CD14-positive monocyte (primary cell): ENCODE data around the gene CACNA1G. TPM values are rescaled to one million over a fixed set of nuclear protein-coding genes. Genes with fewer than 3 reads are reported as not detected.

Experiments used
- DNase-seq, 3 donors: peaks; one replicate each; pipeline ENCODE4 v3.0.0-alpha.2; 2011 to 2022
- H2AFZ ChIP-seq: 2 replicates; pipeline ENCODE4 v1.6.0; 2012; ENCODE audit warnings: mild to moderate bottlenecking, low read depth, low read length, inconsistent platforms; ENCODE audit not compliant: insufficient read depth, poor library complexity, severe bottlenecking
- H3K27ac ChIP-seq, 2 donors: 1 replicate in 1 of 2; 2 replicates in 1 of 2; pipeline ENCODE4 v1.5.1; 2012 to 2013; ENCODE audit warnings: low read length in 2 of 2, control low read depth in 1 of 2, inconsistent platforms in 1 of 2, low read depth in 1 of 2, mild to moderate bottlenecking in 1 of 2
- H3K27me3 ChIP-seq, 2 donors: one replicate each; pipeline versions ENCODE4 v1.6.0 to v1.6.1; 2011 to 2013; ENCODE audit warnings: low read length in 2 of 2; ENCODE audit not compliant: control insufficient read depth in 2 of 2, insufficient read depth in 2 of 2
- H3K36me3 ChIP-seq, 2 donors: replicated peaks in 1 of 2; 1 replicate in 1 of 2; 2 replicates in 1 of 2; pipeline versions ENCODE4 v1.5.1 to v1.6.1; 2012 to 2013; ENCODE audit warnings: low read length in 2 of 2, control low read depth in 1 of 2, inconsistent platforms in 1 of 2, mild to moderate bottlenecking in 1 of 2; ENCODE audit not compliant: insufficient read depth in 2 of 2, control insufficient read depth in 1 of 2
- H3K4me1 ChIP-seq, 2 donors: 1 replicate in 1 of 2; 2 replicates in 1 of 2; pipeline versions ENCODE4 v1.5.1 to v1.6.1; 2012 to 2013; ENCODE audit warnings: low read length in 2 of 2, control low read depth in 1 of 2, inconsistent platforms in 1 of 2, mild to moderate bottlenecking in 1 of 2, moderate library complexity in 1 of 2; ENCODE audit not compliant: insufficient read depth in 2 of 2, control insufficient read depth in 1 of 2
- H3K4me2 ChIP-seq: replicated peaks from 2 replicates; pipeline ENCODE3; 2012; ENCODE audit warnings: low read length, moderate library complexity, mild to moderate bottlenecking; ENCODE audit not compliant: poor library complexity, severe bottlenecking; ENCODE audit errors: extremely low read depth
- H3K4me3 ChIP-seq, 3 experiments: fragments of 200-600 bp in 1 of 3; sonication (generic) in 1 of 3; replicated peaks in 1 of 3; 1 replicate in 2 of 3; 2 replicates in 1 of 3; pipeline ENCODE4 v1.5.1; 2011 to 2013; ENCODE audit warnings: low read length in 3 of 3, mild to moderate bottlenecking in 3 of 3, control low read depth in 2 of 3, low read depth in 2 of 3, inconsistent platforms in 1 of 3, moderate library complexity in 1 of 3
- H3K79me2 ChIP-seq: 2 replicates; pipeline ENCODE4 v1.6.0; 2012; ENCODE audit warnings: mild to moderate bottlenecking, control low read depth, inconsistent platforms, low read length, moderate library complexity; ENCODE audit not compliant: insufficient read depth
- H3K9ac ChIP-seq: 2 replicates; pipeline ENCODE4 v1.6.0; 2017; ENCODE audit warnings: low read length, mild to moderate bottlenecking; ENCODE audit not compliant: insufficient read depth, poor library complexity, severe bottlenecking
- H3K9me3 ChIP-seq, 2 donors: replicated peaks in 1 of 2; 1 replicate in 1 of 2; 2 replicates in 1 of 2; pipeline versions ENCODE4 v1.5.1 to v1.6.1; 2012 to 2013; ENCODE audit warnings: low read length in 2 of 2, control low read depth in 1 of 2; ENCODE audit not compliant: control insufficient read depth in 1 of 2, insufficient read depth in 1 of 2
- H4K20me1 ChIP-seq: 2 replicates; pipeline ENCODE4 v1.6.0; 2012; ENCODE audit warnings: mild to moderate bottlenecking, low read length, control low read depth, moderate library complexity; ENCODE audit not compliant: insufficient read depth
- H3K27ac Mint-ChIP-seq, 7 donors: one replicate each; pipeline ENCODE4 v1.8.0; 2020; ENCODE audit warnings: mild to moderate bottlenecking in 7 of 7, mixed read lengths in 7 of 7, moderate library complexity in 6 of 7, inconsistent platforms in 2 of 7
- H3K27me3 Mint-ChIP-seq, 3 donors: one replicate each; pipeline ENCODE4 v1.8.0; 2021 to 2022; ENCODE audit warnings: low read depth in 3 of 3, mild to moderate bottlenecking in 3 of 3, mixed read lengths in 3 of 3, moderate library complexity in 3 of 3, inconsistent platforms in 1 of 3
- H3K36me3 Mint-ChIP-seq, 2 donors: one replicate each; pipeline ENCODE4 v1.8.0; 2020; ENCODE audit warnings: mixed read lengths in 2 of 2, inconsistent platforms in 1 of 2, mild to moderate bottlenecking in 1 of 2
- H3K4me1 Mint-ChIP-seq: one replicate; pipeline ENCODE4 v1.8.0; 2020; ENCODE audit warnings: mild to moderate bottlenecking, mixed read lengths
- H3K4me3 Mint-ChIP-seq, 2 donors: one replicate each; pipeline ENCODE4 v1.8.0; 2020; ENCODE audit warnings: mild to moderate bottlenecking in 2 of 2, mixed read lengths in 2 of 2, moderate library complexity in 1 of 2
- H3K9me3 Mint-ChIP-seq, 7 donors: one replicate each; pipeline ENCODE4 v1.8.0; 2020 to 2022; ENCODE audit warnings: mixed read lengths in 7 of 7, mild to moderate bottlenecking in 6 of 7, moderate library complexity in 6 of 7, inconsistent platforms in 2 of 7
- CTCF ChIP-seq: fragments of 200-600 bp; IDR thresholded peaks from one replicate; pipeline ENCODE4 v1.8.0; 2022; ENCODE audit warnings: antibody characterized with exemption, mild to moderate bottlenecking
- WGBS: methylation state at CpG from one replicate; pipeline ENCODE4 v1.1.5; 2013; ENCODE audit warnings: missing lambda C conversion rate; ENCODE audit not compliant: insufficient coverage; 5-methylcytosine and 5-hydroxymethylcytosine counted together
- intact Hi-C, 2 donors: fragments of 100-400 bp; cut with micrococcal nuclease; formaldehyde crosslinking; loops; one replicate each; pipeline versions ENCODE4 v1.15.0 to v1.15.1; 2023
- polyA plus RNA-seq, 3 donors: library from polyadenylated mRNA; depleted of rRNA in 1 of 3; unstranded in 2 of 3; stranded (reverse) in 1 of 3; fragments of 300-500 nt in 2 of 3; fragments of >200 nt in 1 of 3; fragmentation: Illumina TruSeq in 2 of 3; gene quantifications; 1 replicate in 2 of 3; 2 replicates in 1 of 3; pipeline ENCODE4 v1.2.3, GENCODE V29; 2012 to 2021

The CACNA1G gene
- polyA plus RNA-seq, 3 donors = 0.03 TPM; not detected in 2

GRCh38 chr17:50568659-50569058 lies 8.1 kb downstream of the CACNA1G start:
- Mint-ChIP-seq H3K4me3 (no peak overlapping the region), H3K4me1 (peaks cover 7% of the 10 kb centered on the region), H3K27ac (no peak overlapping the region), H3K9me3 (peaks cover 0 to 8% (median 0%) of the 10 kb centered on the region in 7 donors), H3K36me3 (no peaks in the 10 kb centered on the region), H3K27me3 (peaks cover 40 to 54% (median 48%) of the 10 kb centered on the region in 3 donors)
- Histone ChIP-seq H3K4me3 (no peak overlapping the region), H4K20me1 (no peaks in the 10 kb centered on the region), H3K79me2 (no peaks in the 10 kb centered on the region), H3K4me2 (no peak overlapping the region), H3K9ac (no peak overlapping the region), H3K36me3 (no peaks in the 10 kb centered on the region), H2AFZ (no peak overlapping the region), H3K27me3 (peaks cover 23 to 38% of the 10 kb centered on the region in 2 donors), H3K27ac (no peak overlapping the region), H3K9me3 (peaks cover 0 to under 1% of the 10 kb centered on the region in 2 donors), H3K4me1 (no peaks in the 10 kb centered on the region)
- WGBS = 92% methylated on average over 5 of the region's 12 CpGs
- intact Hi-C loops = no loop called here
- no peak for DNase-seq
- no peak for TF ChIP-seq CTCF

GRCh38 chr17:50569592-50569991 lies 9.1 kb downstream of the CACNA1G start:
- Mint-ChIP-seq H3K27me3 (peaks cover 31 to 45% (median 39%) of the 10 kb centered on the region in 3 donors), H3K4me1 (peaks cover 8% of the 10 kb centered on the region), H3K9me3 (peaks cover 0 to 6% (median 0%) of the 10 kb centered on the region in 7 donors), H3K27ac (no peak overlapping the region), H3K36me3 (no peaks in the 10 kb centered on the region), H3K4me3 (no peak overlapping the region)
- no peak overlapping the region for H3K4me2 ChIP-seq
- no peak overlapping the region for H3K9ac ChIP-seq
- 100% methylated on average over 3 of the region's 7 CpGs for WGBS
- peaks cover 14 to 30% of the 10 kb centered on the region in 2 donors for H3K27me3 ChIP-seq
- H3K36me3 ChIP-seq = no peaks in the 10 kb centered on the region
- H3K4me1 ChIP-seq = no peaks in the 10 kb centered on the region
- H4K20me1 ChIP-seq = no peaks in the 10 kb centered on the region
- no peak for TF ChIP-seq CTCF
- intact Hi-C loops = no loop called here
- H2AFZ ChIP-seq = no peak overlapping the region
- no peak overlapping the region for H3K4me3 ChIP-seq
- DNase-seq = no peak
- H3K9me3 ChIP-seq = no peaks in the 10 kb centered on the region
- H3K79me2 ChIP-seq = no peaks in the 10 kb centered on the region
- no peak overlapping the region for H3K27ac ChIP-seq
